Body of pancreas (tissue), 4 donors: ENCODE data around the gene TMEM121.

Source experiments
- CTCF ChIP-seq, 7 experiments: fragments of 450-650 bp in 4 of 7; fragments of 200-600 bp in 3 of 7; sonication (generic) in 3 of 7; IDR thresholded peaks; one replicate each; pipeline ENCODE4 v1.5.1; 2016 to 2019; ENCODE audit warnings: antibody characterized with exemption in 7 of 7
- POLR2A ChIP-seq, 3 donors: fragments of 450-650 bp; IDR thresholded peaks; one replicate each; pipeline ENCODE4 v1.6.1; 2016; ENCODE audit warnings: antibody characterized with exemption in 3 of 3, mild to moderate bottlenecking in 2 of 3

DNA sequence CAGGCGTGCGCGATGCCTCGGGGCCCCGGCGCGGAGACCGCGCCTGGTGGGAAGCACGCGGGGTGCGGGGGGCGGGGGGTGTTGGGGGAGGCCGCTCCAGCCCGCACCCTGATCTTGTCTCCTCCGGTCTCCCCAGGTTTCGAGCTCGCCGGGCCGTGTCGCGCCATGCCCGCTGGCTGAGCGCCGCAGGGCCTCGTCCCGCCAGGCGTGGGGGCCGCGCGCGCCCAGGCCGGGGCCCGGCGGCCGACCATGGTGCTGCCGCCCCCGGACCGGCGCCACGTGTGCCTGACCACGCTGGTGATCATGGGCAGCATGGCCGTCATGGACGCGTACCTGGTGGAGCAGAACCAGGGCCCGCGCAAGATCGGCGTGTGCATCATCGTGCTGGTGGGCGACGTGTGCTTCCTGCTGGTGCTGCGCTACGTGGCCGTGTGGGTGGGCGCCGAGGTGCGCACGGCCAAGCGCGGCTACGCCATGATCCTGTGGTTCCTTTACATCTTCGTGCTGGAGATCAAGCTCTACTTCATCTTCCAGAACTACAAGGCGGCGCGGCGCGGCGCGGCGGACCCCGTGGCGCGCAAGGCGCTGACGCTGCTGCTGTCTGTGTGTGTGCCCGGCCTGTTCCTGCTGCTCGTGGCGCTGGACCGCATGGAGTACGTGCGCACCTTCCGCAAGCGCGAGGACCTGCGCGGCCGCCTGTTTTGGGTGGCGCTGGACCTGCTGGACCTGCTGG, 2.4 kb downstream of the TMEM121 start:
- TF ChIP-seq CTCF (IDR thresholded peaks at IDR 0.05) (no peak), POLR2A (IDR thresholded peaks at IDR 0.05) (no peak)
